Measurements from ENCODE around the gene CXCL12.

Gene CXCL12

GRCh38 chr10:44352316-44353127 is 32.4 kb downstream of the CXCL12 start:
- Histone ChIP-seq H3K4me1 (ENCODE audit: insufficient read depth, low read length) (no peaks in the 10 kb centered on the region), H3K27ac (ENCODE audit: low read length) (no peak overlapping the region), H3K79me2 (ENCODE audit: insufficient read depth, low read length) (no peaks in the 10 kb centered on the region), H3K4me3 (ENCODE audit: low read depth in 1 of 2, low read length in 2 of 2) (no peak overlapping the region), H3K4me2 (ENCODE audit: insufficient read depth, low read length) (no peak overlapping the region), H3K9me3 (ENCODE audit: insufficient read depth, low read length, severe bottlenecking) (no peaks in the 10 kb centered on the region), H2AFZ (ENCODE audit: low read depth, low read length) (no peak overlapping the region), H3K36me3 (ENCODE audit: insufficient read depth, low read length) (no peaks in the 10 kb centered on the region), H3K27me3 (ENCODE audit: insufficient read depth, low read length, poor library complexity) (peaks cover 3% of the 10 kb centered on the region), H3K9ac (ENCODE audit: low read depth, low read length) (no peak overlapping the region), H4K20me1 (ENCODE audit: insufficient read depth, low read length) (no peaks in the 10 kb centered on the region)
- ATAC-seq (ENCODE audit: insufficient read depth, low read depth) (peak; percentile 35; the same call in 1 of the 3 replicates), DNase-seq (no peak)
- TF ChIP-seq CTCF (IDR thresholded peaks at IDR 0.05; ENCODE audit: borderline replicate concordance, extremely low read depth, low read length, poor library complexity, severe bottlenecking) (no peak), EZH2 (IDR thresholded peaks at IDR 0.05; ENCODE audit: borderline replicate concordance, low read depth, low read length, severe bottlenecking) (no peak)

DNA sequence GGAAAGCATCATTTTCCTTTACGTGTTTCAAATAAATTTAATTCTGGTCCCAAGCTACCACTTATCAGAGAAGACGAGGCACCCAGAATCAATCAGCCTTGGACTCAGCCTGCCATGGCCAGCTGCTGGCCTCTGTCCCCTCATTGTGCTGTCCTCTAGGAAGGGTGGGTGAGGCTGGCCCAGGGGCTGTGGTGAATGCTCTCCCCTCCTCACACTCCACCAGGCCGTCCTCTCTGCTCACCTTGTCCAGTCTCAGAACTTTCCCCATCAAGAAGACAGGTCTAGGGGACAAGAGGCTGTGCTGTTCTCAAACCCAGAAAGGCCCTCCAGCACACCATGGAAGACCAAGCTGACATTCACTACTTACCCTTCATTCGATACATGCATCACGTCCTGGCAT is 36.4 kb downstream of the CXCL12 start:
- ATAC-seq (ENCODE audit: insufficient read depth, low read depth) (no peak), DNase-seq (no peak)
- no peaks in the 10 kb centered on the region for H3K36me3 ChIP-seq (ENCODE audit: insufficient read depth, low read length)
- peaks cover 3% of the 10 kb centered on the region for H3K27me3 ChIP-seq (ENCODE audit: insufficient read depth, low read length, poor library complexity)
- H3K4me3 ChIP-seq (ENCODE audit: low read depth in 1 of 2, low read length in 2 of 2): no peak overlapping the region
- H3K4me2 ChIP-seq (ENCODE audit: insufficient read depth, low read length): no peak overlapping the region
- H3K79me2 ChIP-seq (ENCODE audit: insufficient read depth, low read length): no peaks in the 10 kb centered on the region
- no peak overlapping the region for H3K27ac ChIP-seq (ENCODE audit: low read length)
- H2AFZ ChIP-seq (ENCODE audit: low read depth, low read length): no peak overlapping the region
- no peak overlapping the region for H3K9ac ChIP-seq (ENCODE audit: low read depth, low read length)
- H3K9me3 ChIP-seq (ENCODE audit: insufficient read depth, low read length, severe bottlenecking): no peaks in the 10 kb centered on the region
- TF ChIP-seq CTCF (IDR thresholded peaks at IDR 0.05; ENCODE audit: borderline replicate concordance, extremely low read depth, low read length, poor library complexity, severe bottlenecking) (no peak), EZH2 (IDR thresholded peaks at IDR 0.05; ENCODE audit: borderline replicate concordance, low read depth, low read length, severe bottlenecking) (no peak)
- H4K20me1 ChIP-seq (ENCODE audit: insufficient read depth, low read length): no peaks in the 10 kb centered on the region
- no peaks in the 10 kb centered on the region for H3K4me1 ChIP-seq (ENCODE audit: insufficient read depth, low read length)

- no peak for ATAC-seq (ENCODE audit: insufficient read depth, low read depth)
- TF ChIP-seq EZH2 (IDR thresholded peaks at IDR 0.05; ENCODE audit: borderline replicate concordance, low read depth, low read length, severe bottlenecking) (no peak), CTCF (IDR thresholded peaks at IDR 0.05; ENCODE audit: borderline replicate concordance, extremely low read depth, low read length, poor library complexity, severe bottlenecking) (no peak)
Observed at GRCh38 chr10:44347609-44348400, 37.1 kb downstream of the CXCL12 start.

More at GRCh38 chr10:44347609-44348400, 37.1 kb downstream of the CXCL12 start:
- Histone ChIP-seq H3K9me3 (ENCODE audit: insufficient read depth, low read length, severe bottlenecking) (no peaks in the 10 kb centered on the region), H4K20me1 (ENCODE audit: insufficient read depth, low read length) (no peaks in the 10 kb centered on the region), H3K4me3 (ENCODE audit: low read depth in 1 of 2, low read length in 2 of 2) (no peak overlapping the region), H2AFZ (ENCODE audit: low read depth, low read length) (no peak overlapping the region), H3K27ac (ENCODE audit: low read length) (no peak overlapping the region), H3K27me3 (ENCODE audit: insufficient read depth, low read length, poor library complexity) (peaks cover 3% of the 10 kb centered on the region), H3K79me2 (ENCODE audit: insufficient read depth, low read length) (no peaks in the 10 kb centered on the region), H3K4me2 (ENCODE audit: insufficient read depth, low read length) (no peak overlapping the region), H3K4me1 (ENCODE audit: insufficient read depth, low read length) (no peaks in the 10 kb centered on the region), H3K9ac (ENCODE audit: low read depth, low read length) (no peak overlapping the region), H3K36me3 (ENCODE audit: insufficient read depth, low read length) (no peaks in the 10 kb centered on the region)
- no peak for DNase-seq

Measured in DND-41 (cell line).